Heart left ventricle (tissue), 13 donors: ENCODE results near the gene NGFR.

Source experiments
- POLR2A ChIP-seq, 2 donors: fragments of 450-650 bp; IDR thresholded peaks; one replicate each; pipeline ENCODE4 v1.6.1; 2017; ENCODE audit warnings: antibody characterized with exemption in 2 of 2, mild to moderate bottlenecking in 2 of 2, moderate library complexity in 2 of 2
- TF ChIP-seq, protein P1 (sequence below), 12 donors: fragments of 200-600 bp; sonication (generic) in 4 of 12; IDR thresholded peaks; one replicate each; pipeline versions ENCODE4 v1.5.0 to v1.8.0; 2018 to 2022; ENCODE audit warnings: antibody characterized with exemption in 12 of 12, mild to moderate bottlenecking in 5 of 12
- donor health status: ischemic (EF 13 %, LVEDD 7.1; RV severe dilation, severe dysfunction).
- donor health status: DM: no; HTN: yes; CAD: no.
- donor health status: DM: no; HTN: no; CAD: no.
- donor health status: ischemic (EF 25% LVEDD 6.9; RV normal size, moderate dysfunction).
- donor health status: ischemic (EF 25% LVEDD 5.7; RV mildly dilated, moderate dysfunction).
- donor health status: ischemic (EF 35%, LVEDD 5.7; RV mildly dilated, moderate dysfunction).
- donor health status: nonischemic (EF 11% LVEDD 7.7; RV severe dilation, severe dysfunction).
- donor health status: DM: yes; HTN: yes; CAD: no.
- donor health status: PGD.
- donor health status: ischemic (EF 29% LVEDD 5.4; RV normal size, mild dysfunction).
- donor health status: nonischemic (EF 23%, LVEDD 6.1; RV moderate dilation, normal function).

- TF ChIP-seq POLR2A (IDR thresholded peaks at IDR 0.05): no peak
- TF ChIP-seq, protein P1, sequence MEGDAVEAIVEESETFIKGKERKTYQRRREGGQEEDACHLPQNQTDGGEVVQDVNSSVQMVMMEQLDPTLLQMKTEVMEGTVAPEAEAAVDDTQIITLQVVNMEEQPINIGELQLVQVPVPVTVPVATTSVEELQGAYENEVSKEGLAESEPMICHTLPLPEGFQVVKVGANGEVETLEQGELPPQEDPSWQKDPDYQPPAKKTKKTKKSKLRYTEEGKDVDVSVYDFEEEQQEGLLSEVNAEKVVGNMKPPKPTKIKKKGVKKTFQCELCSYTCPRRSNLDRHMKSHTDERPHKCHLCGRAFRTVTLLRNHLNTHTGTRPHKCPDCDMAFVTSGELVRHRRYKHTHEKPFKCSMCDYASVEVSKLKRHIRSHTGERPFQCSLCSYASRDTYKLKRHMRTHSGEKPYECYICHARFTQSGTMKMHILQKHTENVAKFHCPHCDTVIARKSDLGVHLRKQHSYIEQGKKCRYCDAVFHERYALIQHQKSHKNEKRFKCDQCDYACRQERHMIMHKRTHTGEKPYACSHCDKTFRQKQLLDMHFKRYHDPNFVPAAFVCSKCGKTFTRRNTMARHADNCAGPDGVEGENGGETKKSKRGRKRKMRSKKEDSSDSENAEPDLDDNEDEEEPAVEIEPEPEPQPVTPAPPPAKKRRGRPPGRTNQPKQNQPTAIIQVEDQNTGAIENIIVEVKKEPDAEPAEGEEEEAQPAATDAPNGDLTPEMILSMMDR (IDR thresholded peaks at IDR 0.05): no peak
Measured at GRCh38 chr17:49523196-49523595, 28.1 kb downstream of the NGFR start.
